ENCODE data around the gene FBXO10.

The FBXO10 gene

DNA sequence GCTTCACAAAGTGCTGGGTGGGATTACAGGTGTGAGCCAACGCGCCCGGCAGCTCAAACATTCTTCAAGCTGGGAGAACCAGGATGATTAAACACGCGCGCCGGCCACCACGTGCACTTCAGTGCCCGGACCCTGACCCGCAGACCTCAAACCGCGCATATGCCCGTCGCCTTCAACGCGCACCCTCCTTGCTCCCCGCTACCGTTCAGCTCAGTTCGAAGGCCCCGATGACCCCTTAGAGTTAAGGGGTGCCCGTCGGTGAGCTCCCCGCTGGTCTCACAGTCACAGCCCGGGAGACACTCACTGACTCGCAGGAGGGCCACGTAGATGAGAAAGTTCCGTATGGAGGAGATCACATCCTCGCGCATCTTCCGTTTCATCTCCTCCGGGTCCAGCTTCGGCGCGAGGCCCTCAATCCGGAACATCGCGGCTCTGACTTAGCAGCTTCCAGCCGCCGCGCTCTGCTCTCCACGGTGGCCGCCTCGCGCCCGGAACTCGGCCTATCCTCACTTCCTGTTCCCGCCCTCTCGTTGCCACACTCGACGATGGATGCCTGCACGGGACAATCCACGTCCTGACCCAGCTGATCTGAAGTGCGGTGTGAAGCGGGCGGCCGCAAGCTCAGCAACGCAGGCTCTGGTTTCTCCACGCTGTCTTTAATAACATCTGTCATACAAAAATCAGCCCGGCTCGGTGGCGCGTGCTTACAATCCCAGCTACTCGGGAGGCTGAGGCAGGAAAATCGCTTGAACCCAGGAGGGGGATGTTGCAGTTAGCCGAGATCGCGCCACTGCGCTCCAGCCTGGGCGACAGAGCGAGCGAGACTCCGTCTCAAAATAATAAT, 16.1 kb upstream of the FBXO10 start, which contains the start of gene TOMM5:
TSS of gene TOMM5 (minus strand) at position 490 of the 844 bp plus-strand sequence. CDS start at position 425, 65 bp downstream.
- DNase-seq, result peak; percentile 86

DNA sequence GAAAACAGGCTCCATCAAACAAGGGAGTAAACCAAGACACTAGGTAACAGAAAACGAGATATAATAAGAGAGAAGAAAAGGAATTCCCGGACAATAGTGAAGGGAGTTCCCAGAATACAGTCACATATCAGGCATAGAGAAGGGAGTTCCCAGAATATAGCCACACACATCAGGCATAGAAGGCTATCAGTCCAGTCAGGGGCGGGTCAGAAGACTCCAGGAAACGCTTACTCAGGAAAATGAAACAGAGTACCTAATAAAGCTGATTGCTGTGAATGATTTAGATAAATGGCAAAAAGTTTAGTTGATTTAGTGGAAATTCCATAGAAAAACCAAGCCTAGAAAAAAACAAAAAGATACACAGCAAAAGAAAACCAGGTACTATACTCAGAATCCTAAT, 11.3 kb upstream of the FBXO10 start:
- no peak for DNase-seq

DNA sequence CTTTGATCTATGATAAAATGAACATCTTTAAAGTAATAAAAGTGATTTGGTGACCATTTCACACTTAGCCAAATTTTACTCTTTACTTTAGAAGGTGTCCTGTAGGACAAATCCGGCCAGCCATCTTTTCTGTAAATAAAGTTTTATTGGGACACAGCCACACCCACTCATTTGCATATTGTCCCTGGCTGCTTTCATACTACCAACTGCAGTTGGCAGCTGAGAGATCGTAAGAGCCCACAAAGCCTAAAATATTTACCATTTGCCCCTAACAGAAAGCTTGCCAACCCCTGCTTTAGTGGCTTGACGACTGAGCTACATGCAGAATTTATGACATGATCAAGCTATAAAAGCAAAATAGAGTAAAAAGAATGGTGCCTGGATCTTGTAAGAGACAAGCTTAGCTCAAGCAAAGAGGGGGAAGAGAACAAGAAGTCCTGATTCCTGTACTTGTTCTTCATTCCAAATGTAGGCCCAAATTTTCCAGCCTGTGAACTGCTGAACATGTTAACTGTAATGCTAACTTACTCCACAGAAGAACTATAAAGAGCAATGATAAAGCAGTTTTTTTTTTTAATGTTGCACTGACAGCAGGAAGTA, 7.4 kb upstream of the FBXO10 start:
- no peak for DNase-seq

DNA sequence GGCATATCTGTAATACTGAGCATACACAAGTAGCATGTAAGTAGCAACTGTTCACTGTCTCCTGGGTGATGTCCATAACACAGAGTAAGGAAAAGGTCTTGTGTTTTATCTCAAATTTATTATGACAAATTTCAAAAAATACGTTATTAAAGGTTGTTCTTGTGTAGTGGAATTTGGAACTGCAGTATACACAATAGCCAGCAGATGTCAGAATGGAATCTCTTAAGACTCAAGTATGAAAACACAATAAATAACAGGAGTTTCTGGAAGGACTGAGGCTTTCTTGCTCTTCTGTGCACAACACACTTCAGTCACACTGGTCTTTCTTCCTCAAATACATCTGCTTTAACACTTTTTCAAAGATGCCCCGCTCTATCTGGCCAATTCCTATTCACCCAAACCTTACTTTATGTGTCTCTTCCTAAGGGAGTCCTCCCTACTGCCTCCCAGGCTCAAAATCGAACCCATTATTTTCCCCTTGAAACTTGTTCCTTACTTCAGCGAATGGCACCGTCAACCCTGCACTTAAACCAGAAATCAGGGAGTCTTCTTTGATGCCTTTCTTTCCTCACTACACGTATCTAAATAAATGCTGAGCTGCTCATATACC, 6.5 kb upstream of the FBXO10 start:
- no peak for DNase-seq

DNA sequence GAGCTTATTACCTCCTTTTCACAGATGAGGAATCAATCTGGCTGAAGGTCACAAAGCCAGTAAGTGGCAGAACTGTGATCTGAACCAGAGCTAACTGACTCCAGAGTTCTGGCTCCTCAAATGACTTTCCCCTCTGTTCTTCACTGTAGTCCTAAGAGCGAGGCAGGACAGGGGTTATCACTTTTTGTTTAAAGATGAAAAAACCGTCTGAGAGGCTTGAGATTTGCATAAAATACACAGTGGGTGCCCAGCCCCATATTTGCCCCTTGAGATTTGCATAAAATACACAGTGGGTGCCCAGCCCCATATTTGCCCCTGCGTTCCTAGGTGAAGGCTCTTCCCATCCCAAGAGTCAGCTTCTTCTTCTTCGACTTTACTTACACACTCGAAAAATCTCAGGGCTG, 667 bp downstream of the FBXO10 start:
- DNase-seq, result no peak

DNA sequence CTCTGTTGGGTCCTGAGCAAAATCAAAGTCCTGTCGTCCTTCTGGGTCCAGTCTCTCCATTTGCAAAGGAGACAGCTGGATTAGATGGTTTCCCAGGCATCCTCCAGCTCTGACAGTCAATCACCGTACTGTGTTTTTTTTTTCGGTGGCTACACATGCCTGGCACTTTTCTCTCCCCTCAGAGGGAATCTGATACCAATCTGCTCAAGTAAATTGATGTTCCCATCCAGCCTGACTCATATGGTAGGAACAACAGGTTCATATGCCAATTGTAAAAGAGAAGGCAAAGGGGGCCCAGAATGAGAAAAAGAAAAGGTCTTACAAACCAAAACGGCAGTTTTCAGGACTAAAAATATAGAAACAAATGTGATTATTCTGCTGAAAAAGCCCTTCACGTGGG, 1.2 kb downstream of the FBXO10 start:
- DNase-seq, result no peak

DNA sequence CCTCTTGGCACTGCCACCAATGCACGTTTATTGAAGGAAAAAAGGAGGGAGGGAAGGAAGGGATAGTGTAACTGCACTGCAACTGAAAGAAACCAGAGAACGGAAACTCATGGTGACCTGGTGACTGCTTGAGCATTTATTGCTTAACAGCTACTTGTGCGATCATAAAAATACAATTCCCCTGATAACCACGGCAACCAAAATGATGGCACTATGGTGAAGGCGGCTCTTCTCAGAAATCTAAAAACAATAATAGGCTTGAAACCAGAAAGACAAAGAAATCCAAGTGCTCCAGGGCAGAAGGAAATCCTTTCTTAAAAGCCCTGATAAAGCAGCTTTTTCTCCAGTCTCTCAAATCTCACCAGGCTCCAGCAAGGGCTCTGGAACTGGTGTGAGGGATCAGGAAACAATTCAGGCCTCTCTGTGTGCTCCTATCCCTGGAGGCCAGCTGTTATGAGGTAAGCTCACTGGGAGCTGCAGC, 1.9 kb downstream of the FBXO10 start:
- DNase-seq, result no peak

DNA sequence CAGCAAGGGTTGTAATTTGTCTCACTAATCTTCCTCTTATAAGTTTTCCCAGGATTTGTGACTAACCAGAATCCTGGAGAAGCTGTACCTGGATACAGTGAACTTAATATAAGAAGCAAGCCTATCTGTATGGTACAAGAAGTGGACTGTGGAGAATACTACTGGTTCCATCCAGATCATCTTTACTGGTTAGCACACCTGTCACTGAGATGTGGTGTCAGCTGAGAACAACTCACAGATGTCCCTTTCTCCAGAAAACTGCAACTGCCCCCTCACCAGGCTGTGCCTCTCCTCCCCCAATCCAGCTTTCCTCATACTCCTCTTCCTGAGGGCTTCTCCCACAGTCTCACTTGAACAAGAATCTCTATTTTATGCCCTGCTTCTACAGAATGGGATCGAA, 4.9 kb downstream of the FBXO10 start:
- no peak for DNase-seq

DNA sequence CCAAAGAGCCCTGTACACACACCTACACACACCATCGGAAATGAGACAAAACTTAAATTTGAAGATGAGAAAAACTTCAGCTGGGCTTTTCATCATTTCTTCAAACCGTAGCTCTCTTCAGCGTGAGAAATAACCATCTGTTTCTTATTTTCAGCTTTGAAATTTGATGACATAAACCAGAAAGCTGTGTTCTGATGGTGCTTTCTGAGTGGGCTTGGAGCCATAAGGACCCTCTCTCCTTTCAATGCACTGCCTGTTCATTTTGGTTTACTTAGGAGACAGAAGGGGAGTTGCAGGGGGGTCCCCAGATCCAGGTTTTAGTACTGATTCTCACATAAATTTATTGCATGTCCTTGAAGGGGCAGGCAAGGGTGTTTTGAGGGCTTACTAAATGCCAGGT, 9.5 kb downstream of the FBXO10 start:
- no peak for DNase-seq

DNA sequence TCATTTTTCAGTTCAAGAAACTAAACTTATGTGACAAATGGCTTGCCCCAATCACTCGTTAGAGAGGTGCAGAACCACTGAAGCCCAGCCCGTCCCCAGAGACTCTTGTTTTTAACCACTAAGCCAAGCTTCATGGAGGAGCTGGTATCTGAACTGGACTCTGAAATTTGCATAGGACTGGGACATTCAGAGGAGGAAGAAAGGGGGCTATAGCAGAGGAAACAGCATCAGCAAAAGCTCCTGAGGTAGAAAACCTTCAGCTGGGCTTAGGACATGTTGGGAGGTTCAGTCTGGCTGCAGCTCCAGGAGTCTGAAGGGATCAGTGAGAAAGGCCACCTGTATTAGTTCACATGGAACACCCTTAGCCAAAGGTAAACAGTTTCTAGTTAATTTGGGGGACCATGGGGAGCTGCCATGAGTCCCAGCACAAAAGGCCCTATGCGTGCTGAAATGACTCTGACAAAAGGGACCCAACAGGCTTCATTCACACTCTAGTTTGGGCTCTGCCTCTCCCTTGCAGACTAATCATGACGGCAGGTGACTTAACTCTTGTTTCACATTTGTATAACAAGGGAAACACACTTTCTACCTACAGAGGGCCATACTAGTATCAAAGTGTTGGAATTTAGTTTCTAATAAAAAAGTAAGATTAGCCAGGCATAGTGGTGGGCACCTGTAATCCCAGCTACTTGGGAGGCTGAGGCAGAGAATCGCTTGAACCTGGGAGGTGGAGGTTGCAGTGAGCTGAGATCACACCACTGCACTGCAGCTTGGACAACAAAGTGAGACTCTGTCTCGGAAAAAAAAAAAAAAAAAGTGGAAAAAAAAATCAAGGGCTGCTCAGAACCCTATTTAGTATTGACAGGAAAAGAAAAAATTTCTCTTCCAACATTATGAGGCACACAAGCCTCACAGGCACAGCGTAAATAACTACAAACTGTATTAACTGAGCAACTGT, 10.2 kb downstream of the FBXO10 start:
- DNase-seq, result no peak

DNA sequence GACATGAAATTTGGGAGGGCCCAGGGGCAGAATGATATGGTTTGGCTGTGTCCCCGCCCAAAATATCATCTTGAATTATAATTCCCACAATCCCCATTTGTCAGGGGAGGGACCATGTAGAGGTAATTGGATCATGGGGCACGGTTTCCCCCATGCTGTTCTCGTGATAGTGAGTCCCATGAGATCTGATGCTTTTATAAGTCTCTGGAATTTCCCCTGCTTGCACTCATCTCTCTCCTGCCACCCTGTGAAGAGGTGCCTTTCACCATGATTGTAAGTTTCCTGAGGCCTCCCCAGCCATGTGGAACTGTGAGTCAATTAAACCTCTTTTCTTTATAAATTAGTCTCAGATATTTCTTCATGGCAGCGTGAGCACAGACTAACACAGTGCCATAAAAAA, 11.3 kb downstream of the FBXO10 start:
- no peak for DNase-seq

DNA sequence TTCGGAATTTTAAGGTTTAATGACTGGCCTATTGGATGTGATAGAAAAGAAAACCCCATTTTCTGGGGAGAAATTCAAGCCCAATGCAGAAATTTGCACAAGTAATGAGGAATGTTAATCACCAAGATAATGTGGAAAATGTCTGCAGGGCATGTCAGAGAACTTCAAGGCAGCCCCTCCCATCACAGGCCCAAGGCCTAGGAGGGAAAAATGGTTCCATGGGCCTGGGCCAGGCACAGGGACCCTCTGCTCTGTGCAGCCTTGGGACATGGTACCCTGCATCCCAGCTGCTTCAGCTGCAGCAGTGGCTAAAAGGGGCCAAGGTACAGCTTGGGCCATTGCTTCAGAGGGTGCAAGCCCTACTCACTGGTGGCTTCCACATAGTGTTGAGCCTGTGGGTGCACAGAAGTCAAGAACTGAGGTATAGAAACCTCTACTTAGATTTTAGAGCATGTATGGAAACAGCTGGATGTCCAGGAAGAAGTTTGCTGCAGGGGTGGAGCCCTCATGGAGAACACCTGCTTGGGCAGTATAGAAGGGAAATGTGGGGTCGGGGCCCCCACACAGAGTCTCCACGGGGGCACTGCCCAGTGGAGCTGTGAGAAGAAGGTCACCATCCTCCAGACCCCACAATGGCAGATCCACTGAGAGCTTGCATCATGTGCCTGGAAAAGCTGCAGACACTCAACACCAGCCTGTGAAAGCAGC, 12.2 kb downstream of the FBXO10 start:
- no peak for DNase-seq

DNA sequence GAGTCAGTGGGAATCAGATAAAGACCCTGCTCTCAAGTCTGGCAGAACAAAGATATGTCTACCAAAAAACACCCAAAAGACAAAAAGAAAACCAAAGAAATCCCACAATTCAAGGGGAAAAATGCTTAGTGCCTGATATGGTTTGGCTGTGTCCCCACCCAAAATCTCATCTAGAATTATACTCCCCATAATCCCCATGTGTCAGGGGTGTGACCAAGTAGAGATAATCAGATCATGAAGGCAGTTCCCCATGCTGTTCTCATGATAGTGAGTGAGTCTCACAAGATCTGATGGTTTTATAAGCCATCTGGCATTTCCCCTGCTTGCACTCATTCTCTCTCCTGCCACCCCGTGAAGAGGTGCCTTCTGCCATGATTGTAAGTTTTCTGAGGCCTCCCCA, 13.4 kb downstream of the FBXO10 start:
- DNase-seq, result no peak

DNA sequence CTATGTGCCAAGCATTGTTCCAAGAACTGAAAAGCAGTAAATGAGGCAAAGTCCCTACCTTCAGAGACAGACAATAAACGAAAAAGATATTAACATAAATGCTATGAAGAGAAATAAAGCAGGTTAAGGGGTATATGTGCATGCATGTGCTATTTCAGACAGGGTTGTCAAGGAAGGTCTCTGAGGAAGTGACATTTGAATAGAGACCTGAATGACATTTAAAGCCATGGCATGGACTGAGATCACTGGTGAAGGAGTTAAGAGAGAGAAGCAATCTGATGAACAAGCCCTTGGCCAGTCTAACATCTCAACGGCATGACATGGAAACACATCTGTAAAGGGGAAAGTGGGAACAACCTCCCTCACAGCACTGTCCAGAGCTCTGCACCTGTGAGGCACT, 14.5 kb downstream of the FBXO10 start:
- DNase-seq, result no peak

DNA sequence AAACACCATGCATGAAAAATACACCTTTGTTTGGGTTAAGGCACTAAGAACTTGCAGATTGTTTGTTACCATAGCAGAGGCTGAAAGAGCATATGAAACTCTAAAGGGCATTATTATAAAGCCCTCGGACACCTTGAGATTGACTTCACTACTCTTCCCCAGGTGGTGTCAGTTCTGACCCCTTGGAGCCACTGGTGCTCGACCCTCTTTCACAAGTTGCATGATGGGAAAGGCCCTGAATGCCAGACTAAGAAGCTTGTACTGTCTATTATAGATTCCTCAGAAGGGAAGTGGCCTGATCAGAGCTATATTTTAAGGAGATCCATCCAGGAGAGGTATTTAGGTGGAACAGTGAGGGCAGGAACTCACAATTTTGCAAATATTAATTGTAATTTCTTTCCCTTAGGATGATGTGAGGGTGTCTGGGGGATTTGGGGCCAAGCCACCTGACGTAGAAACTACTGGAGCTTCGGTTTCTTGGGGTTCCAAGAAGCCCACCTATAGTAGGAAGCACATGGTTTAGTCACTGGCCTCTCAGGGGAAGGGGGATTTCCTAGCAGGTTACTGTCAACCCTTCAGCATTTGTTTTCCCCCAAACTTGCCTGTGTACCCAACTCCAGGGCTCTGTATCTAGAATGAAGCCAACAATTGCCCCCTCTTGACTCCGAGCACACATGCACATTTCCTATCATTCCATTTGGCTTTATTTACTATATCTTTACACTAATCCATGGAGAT, 16.2 kb downstream of the FBXO10 start:
- DNase-seq, result no peak

DNA sequence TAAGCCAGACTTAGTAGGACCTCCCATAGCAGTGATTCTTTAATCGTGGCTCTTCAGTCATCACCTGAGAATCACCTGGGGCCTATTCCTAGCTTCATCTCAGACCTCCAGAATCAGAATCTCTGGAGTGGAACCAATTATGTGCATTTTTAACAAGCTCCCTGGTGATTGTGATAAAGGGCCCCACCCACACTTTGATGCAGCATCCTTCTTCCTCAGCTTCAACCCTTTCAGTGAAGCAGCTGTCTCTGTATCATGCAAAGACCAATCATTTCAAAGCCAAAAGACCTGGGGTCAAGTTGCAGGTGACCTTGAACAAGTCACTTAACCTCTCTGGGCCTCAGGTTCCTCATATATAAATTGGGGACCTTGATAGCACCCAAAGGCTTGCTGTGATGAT, 17.1 kb downstream of the FBXO10 start:
- no peak for DNase-seq

DNA sequence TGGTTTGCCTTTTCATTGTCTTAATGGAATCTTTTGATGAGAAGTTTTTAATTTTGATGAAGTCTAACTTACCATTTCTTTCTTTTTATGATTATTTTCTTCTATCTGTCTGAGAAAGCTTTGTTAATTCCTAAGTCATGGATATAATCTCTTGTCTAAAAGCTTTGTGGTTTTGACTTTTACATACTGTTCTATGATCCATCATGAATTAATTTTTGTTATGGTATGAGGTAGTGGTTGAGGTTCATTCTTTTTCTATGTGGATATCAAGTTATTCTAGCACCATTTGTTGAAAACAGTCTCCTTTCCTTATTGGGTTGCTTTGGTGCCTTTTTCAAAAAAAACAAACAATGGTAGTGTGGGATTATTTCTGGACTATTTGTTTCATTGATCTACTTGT, 20.4 kb downstream of the FBXO10 start:
- DNase-seq, result no peak

DNA sequence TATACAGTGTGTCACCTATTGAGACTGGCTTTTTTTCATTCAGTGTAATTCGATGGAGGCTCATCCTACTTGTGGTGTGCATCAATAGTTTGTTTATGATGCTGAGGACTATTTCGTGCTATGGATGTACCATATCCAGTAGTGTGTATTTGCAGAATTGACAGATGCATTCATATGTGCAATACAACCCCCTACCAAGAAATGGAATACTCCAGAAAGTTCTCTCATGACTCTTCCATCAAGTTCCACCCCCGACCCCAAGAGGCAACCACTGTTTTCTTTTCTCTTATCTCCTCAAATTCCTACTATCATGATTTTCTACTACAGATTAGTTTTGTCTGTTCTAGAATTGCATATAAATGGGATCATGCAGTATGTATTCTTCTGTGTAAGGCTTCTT, 21.9 kb downstream of the FBXO10 start:
- DNase-seq, result no peak

DNA sequence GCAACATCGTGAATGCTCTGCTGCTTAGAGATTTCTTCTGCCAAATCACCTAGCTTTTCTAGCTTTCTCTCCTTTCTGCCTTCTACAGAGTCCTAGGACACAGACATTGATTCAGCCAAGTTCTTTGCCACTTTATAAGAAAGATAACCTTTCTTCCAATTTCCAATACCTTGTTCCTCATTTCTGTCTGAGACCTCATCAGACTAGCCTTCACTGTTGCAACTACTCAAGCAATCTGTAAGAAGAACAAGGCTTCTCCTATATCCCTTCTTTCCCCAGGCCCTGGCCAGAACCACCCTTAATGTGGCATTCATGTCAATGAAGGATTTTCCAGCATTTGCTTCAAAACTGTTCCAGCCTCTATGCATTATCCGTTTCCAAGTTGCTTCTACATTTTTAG, 24.3 kb downstream of the FBXO10 start:
- no peak for DNase-seq

DNA sequence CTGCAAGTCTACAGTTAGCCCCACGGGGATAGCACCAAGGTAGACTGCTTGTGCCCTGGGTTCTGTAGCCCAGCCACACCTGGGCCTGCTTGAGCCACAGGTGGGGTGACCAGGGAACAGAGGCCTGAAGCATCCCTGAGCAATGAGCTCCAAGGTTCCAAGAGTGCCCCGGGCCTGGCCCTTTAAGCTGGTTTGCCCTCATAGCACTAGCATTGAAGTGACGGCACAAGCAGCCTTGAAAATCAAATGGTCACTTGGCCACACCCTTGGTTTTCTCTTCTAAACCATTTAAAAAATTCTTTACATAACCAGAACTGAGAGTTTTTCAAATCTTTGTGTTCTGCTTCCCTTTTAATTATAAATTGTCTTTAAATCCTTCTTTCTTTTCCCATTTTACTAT, 24.7 kb downstream of the FBXO10 start:
- no peak for DNase-seq

DNA sequence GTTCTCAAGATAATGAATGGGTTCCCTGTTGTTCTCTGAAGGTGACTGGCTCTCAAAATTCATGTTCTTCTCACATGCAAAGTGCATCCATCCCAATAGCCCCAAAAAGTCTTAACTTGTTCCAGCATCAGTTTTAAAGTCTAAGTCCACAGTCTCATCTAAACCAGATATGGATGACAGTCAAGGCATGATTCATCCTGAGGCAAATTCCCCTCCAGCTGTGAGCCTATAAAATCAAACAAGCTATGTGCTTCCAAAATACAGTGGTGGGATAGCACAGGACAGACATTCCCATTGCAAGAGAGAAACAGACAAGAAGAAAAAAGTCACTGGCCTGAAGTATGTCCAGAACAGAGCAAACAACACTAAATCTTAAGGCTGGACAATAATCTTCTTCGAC, 25.4 kb downstream of the FBXO10 start:
- no peak for DNase-seq

DNA sequence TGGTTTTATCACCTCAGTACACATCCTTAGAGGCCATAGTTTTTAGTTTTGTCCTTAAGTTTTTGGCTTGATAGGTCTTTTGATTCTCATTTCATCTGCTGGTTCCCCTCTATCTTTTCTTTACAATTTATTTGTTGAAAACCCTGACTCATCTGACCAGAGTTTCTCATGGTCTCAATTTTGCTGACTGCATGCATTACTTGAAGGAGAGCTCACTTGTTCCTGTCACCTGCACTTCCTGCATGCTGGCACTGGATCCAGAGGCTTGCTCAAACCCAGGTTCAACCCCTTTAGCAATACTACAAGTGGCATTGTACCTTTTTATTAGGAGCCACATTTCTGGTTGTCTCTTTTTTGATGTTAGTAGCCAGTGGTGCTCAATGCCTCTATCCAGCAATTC, 26.7 kb downstream of the FBXO10 start:
- DNase-seq, result no peak
